ENCODE results near the gene RARB.

- TF ChIP-seq, protein P1, sequence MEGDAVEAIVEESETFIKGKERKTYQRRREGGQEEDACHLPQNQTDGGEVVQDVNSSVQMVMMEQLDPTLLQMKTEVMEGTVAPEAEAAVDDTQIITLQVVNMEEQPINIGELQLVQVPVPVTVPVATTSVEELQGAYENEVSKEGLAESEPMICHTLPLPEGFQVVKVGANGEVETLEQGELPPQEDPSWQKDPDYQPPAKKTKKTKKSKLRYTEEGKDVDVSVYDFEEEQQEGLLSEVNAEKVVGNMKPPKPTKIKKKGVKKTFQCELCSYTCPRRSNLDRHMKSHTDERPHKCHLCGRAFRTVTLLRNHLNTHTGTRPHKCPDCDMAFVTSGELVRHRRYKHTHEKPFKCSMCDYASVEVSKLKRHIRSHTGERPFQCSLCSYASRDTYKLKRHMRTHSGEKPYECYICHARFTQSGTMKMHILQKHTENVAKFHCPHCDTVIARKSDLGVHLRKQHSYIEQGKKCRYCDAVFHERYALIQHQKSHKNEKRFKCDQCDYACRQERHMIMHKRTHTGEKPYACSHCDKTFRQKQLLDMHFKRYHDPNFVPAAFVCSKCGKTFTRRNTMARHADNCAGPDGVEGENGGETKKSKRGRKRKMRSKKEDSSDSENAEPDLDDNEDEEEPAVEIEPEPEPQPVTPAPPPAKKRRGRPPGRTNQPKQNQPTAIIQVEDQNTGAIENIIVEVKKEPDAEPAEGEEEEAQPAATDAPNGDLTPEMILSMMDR (IDR thresholded peaks at IDR 0.05) = no peak
- TF ChIP-seq EZH2phosphoT487 (IDR thresholded peaks at IDR 0.05) (no peak), EZH2 (IDR thresholded peaks at IDR 0.05) (no peak)
Observed at GRCh38 chr3:25495304-25495703, 67.2 kb downstream of the RARB start.
